Uterus (tissue), 4 donors: ENCODE results near the gene TMEM131. TPM values are rescaled to one million over a fixed set of nuclear protein-coding genes. Genes with fewer than 3 reads are reported as not detected.
"Not testable (repeated sequence)": the region's sequence is repeated elsewhere in the genome, so short reads cannot be mapped to it uniquely, and the experiment has no call there.

Source experiments
- DNase-seq, 2 donors: peaks; one replicate each; pipeline ENCODE4 v3.0.0-alpha.2; 2019 to 2020
- H3K27ac ChIP-seq, 2 donors: fragments of 200-600 bp; sonication (generic); 1 replicate in 1 of 2; 2 replicates in 1 of 2; pipeline ENCODE4 v1.5.1; 2016 to 2018
- H3K27me3 ChIP-seq, 2 donors: fragments of 200-600 bp; sonication (generic); one replicate each; pipeline ENCODE4 v1.5.1; 2018 to 2019; ENCODE audit warnings: control low read depth in 1 of 2
- H3K36me3 ChIP-seq, 2 donors: fragments of 200-600 bp; sonication (generic); one replicate each; pipeline ENCODE4 v1.5.1; 2019; ENCODE audit warnings: control low read depth in 1 of 2
- H3K4me1 ChIP-seq, 2 donors: fragments of 200-600 bp; sonication (generic); one replicate each; pipeline ENCODE4 v1.5.1; 2018 to 2019; ENCODE audit warnings: control low read depth in 1 of 2
- H3K4me3 ChIP-seq, 2 donors: fragments of 200-600 bp; sonication (generic); 1 replicate in 1 of 2; 2 replicates in 1 of 2; pipeline ENCODE4 v1.5.1; 2018 to 2019; ENCODE audit warnings: mild to moderate bottlenecking in 1 of 2
- H3K9me3 ChIP-seq, 2 donors: fragments of 200-600 bp; sonication (generic); one replicate each; pipeline ENCODE4 v1.5.1; 2019; ENCODE audit warnings: control low read depth in 1 of 2
- CTCF ChIP-seq, 4 experiments: fragments of 200-600 bp in 2 of 4; fragments of 450-650 bp in 2 of 4; sonication (generic) in 2 of 4; IDR thresholded peaks; one replicate each; pipeline ENCODE4 v1.5.1; 2016 to 2019; ENCODE audit warnings: antibody characterized with exemption in 4 of 4, mild to moderate bottlenecking in 2 of 4, moderate library complexity in 1 of 4
- POLR2A ChIP-seq, 2 donors: fragments of 450-650 bp; IDR thresholded peaks; one replicate each; pipeline ENCODE4 v1.6.1; 2016; ENCODE audit warnings: antibody characterized with exemption in 2 of 2, mild to moderate bottlenecking in 1 of 2, moderate library complexity in 1 of 2
- intact Hi-C: fragments of 100-400 bp; cut with DNase I; formaldehyde crosslinking; loops from one replicate; pipeline ENCODE4 v1.15.1; 2023; ENCODE audit warnings: low total_unique reads
- total RNA-seq, 4 donors: library from RNA; depleted of rRNA in 3 of 4; stranded (reverse); fragments of >200 nt in 3 of 4; gene quantifications; one replicate each; pipeline versions ENCODE4 v1.1.0 to v1.2.4, GENCODE V29; 2014 to 2023
- donor health status: DM: yes; HTN: yes; CAD: no.

Gene TMEM131
- total RNA-seq, 4 donors from 2014 or later = 14.1 to 62.4 (median 35.4) TPM

DNA sequence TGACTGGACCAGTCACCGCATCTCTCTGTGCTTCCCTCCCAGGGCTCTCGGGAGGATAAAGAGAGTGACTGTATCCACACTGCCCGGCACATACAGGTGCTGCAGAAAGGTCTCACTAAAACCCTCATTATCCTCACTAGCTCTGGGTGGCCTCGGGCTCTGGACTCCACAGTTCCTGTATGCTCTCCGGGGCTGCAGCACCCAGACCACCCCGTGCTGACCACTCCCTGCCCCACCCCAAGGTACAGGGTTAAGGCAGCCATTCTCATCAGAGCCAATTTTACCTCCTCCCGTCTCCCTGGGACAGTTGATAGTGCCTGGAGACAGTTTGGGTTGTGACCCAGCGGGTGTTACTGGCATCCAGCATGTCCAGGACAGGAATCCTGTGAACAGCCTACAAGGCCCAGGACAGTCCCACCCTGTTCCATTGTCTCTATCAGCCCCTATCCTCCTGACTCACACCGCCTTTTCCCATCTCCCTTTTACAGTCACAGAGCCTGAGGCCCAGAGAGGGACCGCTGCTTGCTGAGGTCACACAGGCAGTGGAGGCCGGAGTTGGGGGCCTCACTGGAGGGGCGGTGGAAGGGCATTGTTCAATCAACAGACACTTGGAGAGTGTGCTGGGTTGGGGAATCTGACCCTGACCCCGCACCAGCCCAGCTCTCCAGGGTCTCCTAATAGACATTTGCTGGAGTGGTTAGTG lies 280.6 kb downstream of the TMEM131 start:
- Histone ChIP-seq H3K36me3 (no peaks in the 10 kb centered on the region), H3K27ac (no peak overlapping the region), H3K9me3 (no peaks in the 10 kb centered on the region), H3K27me3 (no peaks in the 10 kb centered on the region), H3K4me3 (no peak overlapping the region), H3K4me1 (no peaks in the 10 kb centered on the region)
- intact Hi-C loops = no loop called here
- TF ChIP-seq POLR2A (IDR thresholded peaks at IDR 0.05) = no peak
- no peak for TF ChIP-seq CTCF (IDR thresholded peaks at IDR 0.05)
- DNase-seq = no peak

DNA sequence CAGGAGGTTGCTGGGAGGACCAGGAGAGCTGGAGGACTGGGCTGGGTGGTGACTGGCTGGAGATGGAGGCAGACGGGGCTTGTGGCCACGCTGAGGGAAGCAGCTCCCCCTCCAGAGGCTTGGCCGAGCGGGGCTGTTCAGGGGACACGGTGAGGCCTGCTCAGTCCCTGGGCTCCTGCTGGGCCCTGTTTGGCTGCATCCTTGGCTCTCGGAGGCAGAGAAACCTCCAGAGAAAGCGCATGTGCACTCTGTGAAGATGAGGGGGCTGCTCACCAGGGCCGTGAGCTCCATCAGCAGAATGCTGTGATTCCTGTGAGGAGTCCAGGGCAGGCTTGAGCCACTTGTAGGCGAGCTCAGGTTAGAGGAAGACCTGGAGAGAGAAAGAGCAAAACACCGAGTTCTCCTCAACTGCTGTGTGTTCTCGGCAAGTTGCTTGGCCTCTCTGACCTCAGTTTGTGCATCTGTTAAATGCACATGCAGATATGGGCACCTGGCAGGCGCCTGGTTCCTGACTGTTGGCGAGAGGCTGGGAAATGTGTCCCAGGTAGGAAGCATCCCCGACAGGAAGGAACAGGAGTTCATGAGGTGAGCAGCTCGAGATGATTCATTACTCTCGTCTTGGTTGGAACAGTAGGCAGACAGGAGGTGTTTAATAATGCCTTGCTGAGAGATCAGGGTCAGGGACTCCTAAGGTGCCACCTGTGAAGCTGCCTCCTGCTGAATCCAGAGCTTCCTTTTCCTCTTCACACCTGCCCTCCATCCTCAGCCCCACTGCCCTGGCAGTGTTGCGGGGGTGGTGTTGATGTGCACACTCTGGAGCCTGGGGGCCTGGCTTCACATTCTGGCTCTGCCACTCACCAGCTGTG lies 281.4 kb downstream of the TMEM131 start:
- no peak for DNase-seq
- Histone ChIP-seq H3K27ac (no peak overlapping the region), H3K4me3 (no peak overlapping the region)

GRCh38 chr2:97713296-97714083 lies 282.3 kb downstream of the TMEM131 start, which contains the start of gene ZAP70:
Gene ZAP70, plus strand, starts transcription at chr2:97713576. Its CDS starts 10,461 bp downstream, at chr2:97724037.
- intact Hi-C loops = no loop called here
- Histone ChIP-seq H3K4me1 (no peaks in the 10 kb centered on the region), H3K9me3 (no peaks in the 10 kb centered on the region), H3K27ac (no peak within 1 kb of the TSS), H3K4me3 (no peak within 1 kb of the TSS), H3K27me3 (no peaks in the 10 kb centered on the region), H3K36me3 (no peaks in the 10 kb centered on the region)
- DNase-seq = no peak
- no peak for TF ChIP-seq POLR2A (IDR thresholded peaks at IDR 0.05)
- no peak for TF ChIP-seq CTCF (IDR thresholded peaks at IDR 0.05)

More for the DNA sequence above, 281.4 kb downstream of the TMEM131 start:
- H3K4me1 ChIP-seq = no peaks in the 10 kb centered on the region
- H3K27me3 ChIP-seq = no peaks in the 10 kb centered on the region
- no peaks in the 10 kb centered on the region for H3K9me3 ChIP-seq
- TF ChIP-seq CTCF (IDR thresholded peaks at IDR 0.05) = no peak
- TF ChIP-seq POLR2A (IDR thresholded peaks at IDR 0.05) = no peak
- intact Hi-C loops = no loop called here
- H3K36me3 ChIP-seq = no peaks in the 10 kb centered on the region

- DNase-seq = no peak
- intact Hi-C loops = no loop called here
- no peak for TF ChIP-seq CTCF (IDR thresholded peaks at IDR 0.05)
- TF ChIP-seq POLR2A (IDR thresholded peaks at IDR 0.05) = no peak
Measured at GRCh38 chr2:97712693-97713295, 283.0 kb downstream of the TMEM131 start.

DNA sequence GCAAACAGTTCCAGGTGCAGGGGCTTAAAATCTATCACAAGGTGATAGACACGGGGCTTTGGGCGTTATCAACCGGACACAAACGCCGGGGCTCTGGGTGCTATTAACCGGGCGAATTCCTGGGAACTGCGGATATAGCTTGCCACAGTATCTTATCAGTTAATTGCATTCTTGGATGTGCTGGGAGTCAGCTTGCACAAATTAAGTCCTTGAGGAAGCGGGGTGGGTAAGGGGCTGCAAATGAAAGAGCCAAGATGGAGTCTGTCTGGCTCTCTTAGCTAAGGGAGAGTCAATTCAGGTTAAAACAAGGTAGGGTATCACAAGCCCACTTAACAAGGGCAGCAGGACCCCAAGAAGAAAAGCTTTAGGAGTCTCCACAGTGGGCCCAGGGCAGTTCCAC lies 283.6 kb downstream of the TMEM131 start:
- H3K36me3 ChIP-seq, H3K27me3 ChIP-seq, H3K27ac ChIP-seq, intact Hi-C loops, H3K9me3 ChIP-seq, H3K4me1 ChIP-seq, DNase-seq, H3K4me3 ChIP-seq: not testable (repeated sequence)

More at GRCh38 chr2:97712693-97713295, 283.0 kb downstream of the TMEM131 start:
- no peaks in the 10 kb centered on the region for H3K9me3 ChIP-seq
- H3K4me3 ChIP-seq = no peak overlapping the region
- no peaks in the 10 kb centered on the region for H3K4me1 ChIP-seq
- H3K27ac ChIP-seq = no peak overlapping the region
- H3K27me3 ChIP-seq = no peaks in the 10 kb centered on the region
- no peaks in the 10 kb centered on the region for H3K36me3 ChIP-seq
